ENCODE results near the gene CCR3.

CCR3 gene

GRCh38 chr3:46298871-46299607 is 56.8 kb downstream of the CCR3 start:
- DNase-seq (ENCODE audit: low spot score): no peak

- DNase-seq (ENCODE audit: low spot score): peak; percentile 14
These were observed 57.6 kb downstream of the CCR3 start for GRCh38 chr3:46299608-46300460.

- DNase-seq (ENCODE audit: low spot score): no peak
These were observed 58.2 kb downstream of the CCR3 start for GRCh38 chr3:46300461-46300789.

GRCh38 chr3:46301122-46301835 is 59.0 kb downstream of the CCR3 start:
- DNase-seq (ENCODE audit: low spot score): no peak

GRCh38 chr3:46303240-46303639 is 61.0 kb downstream of the CCR3 start:
- no peak for DNase-seq (ENCODE audit: low spot score)

GRCh38 chr3:46304739-46305138 is 62.5 kb downstream of the CCR3 start:
- no peak for DNase-seq (ENCODE audit: low spot score)

GRCh38 chr3:46312991-46313390 is 70.7 kb downstream of the CCR3 start:
- no peak for DNase-seq (ENCODE audit: low spot score)

GRCh38 chr3:46314517-46314916 is 72.3 kb downstream of the CCR3 start:
- no peak for DNase-seq (ENCODE audit: low spot score)

GRCh38 chr3:46316206-46316605 is 73.9 kb downstream of the CCR3 start:
- DNase-seq (ENCODE audit: low spot score): no peak
